Mesendoderm (in vitro differentiated cells): Measurements from ENCODE around the gene ALPG.

ENCODE experiments used
- DNase-seq: peaks from one replicate; pipeline ENCODE4 v3.0.0; 2013
- H2AK5ac ChIP-seq: 2 replicates; pipeline ENCODE4 v1.6.1; 2013; ENCODE audit warnings: low read length, inconsistent platforms
- H2BK120ac ChIP-seq: 2 replicates; pipeline ENCODE4 v1.6.1; 2013; ENCODE audit warnings: low read depth, mild to moderate bottlenecking, low read length, moderate library complexity, mixed read lengths
- H2BK15ac ChIP-seq: replicated peaks from 2 replicates; pipeline ENCODE4 v1.6.1; 2013; ENCODE audit warnings: low read depth, mild to moderate bottlenecking, moderate library complexity
- H2BK5ac ChIP-seq: 2 replicates; pipeline ENCODE4 v1.6.1; 2013; ENCODE audit warnings: low read length, inconsistent platforms
- H3K18ac ChIP-seq: 2 replicates; pipeline ENCODE4 v1.6.1; 2013; ENCODE audit warnings: mild to moderate bottlenecking, low read length, mixed read lengths
- H3K23ac ChIP-seq: one replicate; pipeline ENCODE4 v1.6.1; 2013; ENCODE audit warnings: low read length
- H3K27ac ChIP-seq: 2 replicates; pipeline ENCODE4 v1.5.1; 2013; ENCODE audit warnings: low read depth, mild to moderate bottlenecking, inconsistent platforms, low read length, moderate library complexity
- H3K27me3 ChIP-seq: 2 replicates; pipeline ENCODE4 v1.6.1; 2013; ENCODE audit warnings: low read length, control low read depth, mild to moderate bottlenecking, inconsistent platforms; ENCODE audit not compliant: insufficient read depth, poor library complexity
- H3K36me3 ChIP-seq: 2 replicates; pipeline ENCODE4 v1.6.1; 2013; ENCODE audit warnings: low read length, inconsistent platforms; ENCODE audit not compliant: control insufficient read depth, insufficient read depth
- H3K4ac ChIP-seq: one replicate; pipeline ENCODE4 v1.6.1; 2013; ENCODE audit warnings: low read depth, mild to moderate bottlenecking, low read length, moderate library complexity
- H3K4me1 ChIP-seq: 2 replicates; pipeline ENCODE4 v1.6.1; 2013; ENCODE audit warnings: low read depth, low read length, inconsistent platforms; ENCODE audit not compliant: control insufficient read depth
- H3K4me2 ChIP-seq: 2 replicates; pipeline ENCODE4 v1.6.1; 2013; ENCODE audit warnings: low read length
- H3K4me3 ChIP-seq: 2 replicates; pipeline ENCODE4 v1.5.1; 2013; ENCODE audit warnings: mild to moderate bottlenecking, low read length
- H3K56ac ChIP-seq: one replicate; pipeline ENCODE4 v1.6.1; 2013; ENCODE audit warnings: low read length
- H3K79me1 ChIP-seq: 2 replicates; pipeline ENCODE4 v1.6.1; 2013; ENCODE audit warnings: low read length, inconsistent platforms
- H3K79me2 ChIP-seq: 2 replicates; pipeline ENCODE4 v1.6.1; 2013; ENCODE audit warnings: mild to moderate bottlenecking, low read length; ENCODE audit not compliant: control insufficient read depth, insufficient read depth
- H3K9ac ChIP-seq: 2 replicates; pipeline ENCODE4 v1.6.1; 2013; ENCODE audit warnings: low read length, inconsistent platforms
- H4K5ac ChIP-seq: one replicate; pipeline ENCODE4 v1.6.1; 2013; ENCODE audit warnings: low read length
- H4K8ac ChIP-seq: one replicate; pipeline ENCODE4 v1.6.1; 2013; ENCODE audit warnings: low read depth, mild to moderate bottlenecking, control low read depth, low read length, moderate library complexity
- WGBS: extraction: QIAGEN DNeasy Blood & Tissue Kit; methylation state at CpG from one replicate; pipeline ENCODE4 v1.1.7; 2013; ENCODE audit warnings: low lambda C conversion rate, missing lambda C conversion rate; ENCODE audit not compliant: insufficient coverage; ENCODE audit errors: extremely low coverage; 5-methylcytosine and 5-hydroxymethylcytosine counted together

The ALPG gene

DNA sequence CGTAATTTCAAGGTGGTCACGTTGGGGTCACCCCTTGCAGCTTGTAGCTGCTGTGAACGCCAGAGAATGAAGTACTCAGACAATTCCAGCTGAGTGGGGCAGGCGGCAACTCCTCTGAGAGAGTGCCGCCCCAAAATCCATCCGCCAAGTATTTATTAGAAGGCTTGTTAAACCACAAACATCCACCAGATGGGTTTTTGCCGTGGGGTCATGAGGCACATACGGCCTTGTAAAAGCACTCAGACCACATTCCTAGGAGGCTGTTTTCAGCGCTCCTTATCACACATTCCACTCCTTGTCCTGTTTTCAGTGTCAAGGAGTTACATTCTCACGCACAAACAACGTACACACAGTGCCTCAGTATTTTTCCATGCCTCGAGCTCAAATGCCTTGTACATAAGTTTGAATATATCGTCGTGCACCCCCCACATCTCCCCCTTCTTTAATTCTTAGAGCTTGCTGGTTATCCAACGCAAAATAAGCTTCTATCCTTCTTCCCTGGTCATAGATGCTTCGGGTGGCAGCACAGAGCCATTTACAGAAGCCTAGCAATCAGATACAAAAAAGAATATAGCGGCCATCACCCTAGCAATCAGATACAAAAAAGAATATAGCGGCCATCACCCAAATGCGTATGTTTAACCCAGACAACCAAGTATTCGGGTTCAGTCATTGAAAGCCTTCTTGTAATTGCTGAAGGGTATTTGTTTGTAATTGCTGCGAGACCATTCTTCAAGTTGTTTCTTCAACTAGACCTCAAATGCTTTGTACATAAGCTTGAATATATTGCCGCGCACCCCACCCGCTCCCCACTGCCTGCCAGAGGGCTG lies 20.8 kb upstream of the ALPG start:
- Histone ChIP-seq H2BK15ac (no peak overlapping the region), H3K9ac (no peak overlapping the region), H2BK5ac (no peak overlapping the region), H3K4me3 (no peak overlapping the region), H3K36me3 (no peaks in the 10 kb centered on the region), H3K23ac (no peak overlapping the region), H3K4ac (no peak overlapping the region), H3K18ac (no peak overlapping the region), H3K79me2 (no peaks in the 10 kb centered on the region), H3K27ac (no peak overlapping the region), H3K27me3 (peaks cover 46% of the 10 kb centered on the region), H2BK120ac (no peak overlapping the region), H3K4me2 (peak overlapping the region; percentile 2), H3K4me1 (no peaks in the 10 kb centered on the region), H4K8ac (no peak overlapping the region), H3K79me1 (no peaks in the 10 kb centered on the region), H3K56ac (no peak overlapping the region), H2AK5ac (no peak overlapping the region), H4K5ac (no peak overlapping the region)
- no CpG with 5 or more reads among the region's 24 CpGs for WGBS
- peak; percentile 83 for DNase-seq

GRCh38 chr2:232386490-232386739 lies 20.2 kb upstream of the ALPG start:
- no peak overlapping the region for H4K8ac ChIP-seq
- H3K18ac ChIP-seq: no peak overlapping the region
- H3K9ac ChIP-seq: no peak overlapping the region
- H3K56ac ChIP-seq: no peak overlapping the region
- no peak for DNase-seq
- H3K4ac ChIP-seq: no peak overlapping the region
- H3K79me1 ChIP-seq: no peaks in the 10 kb centered on the region
- H3K36me3 ChIP-seq: no peaks in the 10 kb centered on the region
- H2AK5ac ChIP-seq: no peak overlapping the region
- no peak overlapping the region for H2BK5ac ChIP-seq
- no peak overlapping the region for H2BK120ac ChIP-seq
- no peak overlapping the region for H3K4me3 ChIP-seq
- H3K27me3 ChIP-seq: peaks cover 46% of the 10 kb centered on the region
- no peaks in the 10 kb centered on the region for H3K79me2 ChIP-seq
- no peak overlapping the region for H2BK15ac ChIP-seq
- H3K4me2 ChIP-seq: peak overlapping the region; percentile 2
- no peak overlapping the region for H4K5ac ChIP-seq
- WGBS: no CpG with 5 or more reads among the region's 23 CpGs
- H3K4me1 ChIP-seq: no peaks in the 10 kb centered on the region
- no peak overlapping the region for H3K23ac ChIP-seq
- no peak overlapping the region for H3K27ac ChIP-seq

- H3K9ac ChIP-seq: no peak overlapping the region
- H4K8ac ChIP-seq: no peak overlapping the region
- H3K23ac ChIP-seq: peak overlapping the region; percentile 57
- no peaks in the 10 kb centered on the region for H3K79me1 ChIP-seq
- H3K79me2 ChIP-seq: no peaks in the 10 kb centered on the region
- no peaks in the 10 kb centered on the region for H3K4me1 ChIP-seq
- H2AK5ac ChIP-seq: no peak overlapping the region
- DNase-seq: peak; percentile 77
- no peak overlapping the region for H4K5ac ChIP-seq
- H3K36me3 ChIP-seq: no peaks in the 10 kb centered on the region
- no peak overlapping the region for H3K4me3 ChIP-seq
- H3K4ac ChIP-seq: no peak overlapping the region
- H2BK5ac ChIP-seq: no peak overlapping the region
- H3K18ac ChIP-seq: no peak overlapping the region
- no peak overlapping the region for H2BK15ac ChIP-seq
- no CpG with 5 or more reads among the region's 75 CpGs for WGBS
- H3K56ac ChIP-seq: peak overlapping the region; percentile 25
- H3K27me3 ChIP-seq: peaks cover 46% of the 10 kb centered on the region
- H2BK120ac ChIP-seq: no peak overlapping the region
- no peak overlapping the region for H3K27ac ChIP-seq
- H3K4me2 ChIP-seq: peak overlapping the region; percentile 2
Measured at GRCh38 chr2:232386740-232387450, 19.7 kb upstream of the ALPG start.

DNA sequence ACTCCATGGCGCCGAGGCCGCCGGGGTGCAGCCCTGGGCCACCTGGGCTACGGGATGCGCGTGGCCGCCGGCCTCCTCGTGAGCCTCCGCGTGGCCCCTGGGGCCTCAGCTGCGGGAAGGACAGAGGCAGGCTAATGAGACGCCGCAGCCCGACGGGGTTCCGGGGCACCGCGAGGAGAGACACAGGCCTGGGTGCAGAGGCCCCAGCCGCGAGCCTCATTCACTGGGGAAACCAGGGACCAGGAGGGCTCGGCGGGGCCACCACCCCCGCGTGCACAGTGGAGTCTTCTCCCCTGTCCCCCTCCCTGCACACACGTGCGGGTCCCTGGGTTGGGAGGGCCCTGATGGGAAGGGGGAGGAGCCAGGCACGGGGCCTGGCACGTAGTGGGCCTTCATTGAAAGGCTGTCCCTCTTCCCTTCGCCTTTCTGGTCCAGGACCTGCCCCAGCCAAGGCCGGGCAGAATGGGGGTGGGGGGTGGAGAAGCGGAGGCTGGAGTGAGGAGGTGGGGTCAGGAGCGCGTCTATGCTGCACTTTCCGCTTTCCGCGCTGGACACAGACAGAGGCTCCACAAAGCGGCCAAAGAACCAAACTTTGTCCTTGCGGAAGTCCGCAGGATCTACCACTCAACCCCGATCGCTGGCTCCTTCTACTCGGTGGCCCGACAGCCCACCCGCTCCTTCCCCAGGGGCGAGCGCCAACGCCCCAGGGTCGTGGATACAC lies 19.0 kb upstream of the ALPG start:
- Histone ChIP-seq H4K5ac (no peak overlapping the region), H3K79me2 (no peaks in the 10 kb centered on the region), H3K18ac (no peak overlapping the region), H2BK5ac (no peak overlapping the region), H3K27me3 (peaks cover 46% of the 10 kb centered on the region), H3K9ac (no peak overlapping the region), H2BK120ac (no peak overlapping the region), H3K4me1 (no peaks in the 10 kb centered on the region), H3K4ac (no peak overlapping the region), H3K27ac (no peak overlapping the region), H2BK15ac (no peak overlapping the region), H2AK5ac (no peak overlapping the region), H3K4me2 (peak overlapping the region; percentile 36), H4K8ac (no peak overlapping the region), H3K36me3 (no peaks in the 10 kb centered on the region), H3K56ac (no peak overlapping the region), H3K4me3 (no peak overlapping the region), H3K79me1 (no peaks in the 10 kb centered on the region), H3K23ac (no peak overlapping the region)
- no CpG with 5 or more reads among the region's 50 CpGs for WGBS
- DNase-seq: peak; percentile 51

DNA sequence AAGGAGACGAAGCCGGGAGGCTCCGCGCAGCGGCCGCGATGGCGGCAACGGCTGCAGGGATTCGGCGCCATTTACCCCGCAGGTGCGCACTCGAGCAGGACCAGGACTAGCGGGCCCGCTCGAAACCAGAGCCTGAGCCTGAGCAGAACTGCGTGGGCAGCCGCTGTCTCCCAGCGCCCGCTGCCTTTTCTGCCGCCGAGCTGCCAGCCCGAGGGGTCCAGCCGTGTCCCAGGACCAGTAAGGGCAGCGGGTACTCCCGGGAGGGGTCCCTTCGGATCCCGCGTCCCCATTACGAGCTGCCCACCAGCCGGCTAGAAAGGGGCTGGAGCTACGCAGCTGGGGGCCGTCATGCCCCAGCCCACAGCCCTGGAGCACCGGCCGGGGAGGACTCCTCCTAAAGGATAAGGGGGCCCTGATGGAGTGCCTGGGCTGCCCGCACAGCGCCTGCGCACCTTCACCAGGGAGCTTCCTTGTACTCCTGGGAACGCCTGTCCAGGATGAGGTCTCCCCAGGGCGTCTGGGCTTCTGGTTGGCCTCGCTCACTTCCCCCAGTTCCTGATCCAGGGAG lies 18.2 kb upstream of the ALPG start:
- Histone ChIP-seq H2BK5ac (no peak overlapping the region), H3K27ac (no peak overlapping the region), H2BK120ac (no peak overlapping the region), H3K18ac (no peak overlapping the region), H4K5ac (no peak overlapping the region), H4K8ac (no peak overlapping the region), H3K79me1 (no peaks in the 10 kb centered on the region), H3K56ac (no peak overlapping the region), H3K4ac (no peak overlapping the region), H3K9ac (no peak overlapping the region), H2BK15ac (no peak overlapping the region), H3K4me2 (peak overlapping the region; percentile 48), H3K4me3 (no peak overlapping the region), H3K23ac (no peak overlapping the region), H2AK5ac (no peak overlapping the region), H3K27me3 (peaks cover 46% of the 10 kb centered on the region), H3K4me1 (no peaks in the 10 kb centered on the region), H3K79me2 (no peaks in the 10 kb centered on the region), H3K36me3 (no peaks in the 10 kb centered on the region)
- peak; percentile 42 for DNase-seq
- no CpG with 5 or more reads among the region's 42 CpGs for WGBS
